H1 (cell line): ENCODE measurements around the gene SLAMF1. TPM values are rescaled to one million over a fixed set of nuclear protein-coding genes. Genes with fewer than 3 reads are reported as not detected.
A peak's percentile ranks its signal among the peaks of the same experiment; 100 is the strongest.

Source experiments
- RAD21 ChIP-seq, 2 experiments: IDR thresholded peaks in 1 of 2; conservative IDR thresholded peaks in 1 of 2; 2 replicates each; pipeline ENCODE4 v1.6.1; 2011; ENCODE audit warnings: low read depth in 2 of 2, low read length in 2 of 2, improper control_type of control experiment in 1 of 2, inconsistent platforms in 1 of 2, mild to moderate bottlenecking in 1 of 2, moderate library complexity in 1 of 2
- SIRT6 ChIP-seq: IDR thresholded peaks from one replicate; pipeline ENCODE4 v1.7.1; 2012; ENCODE audit warnings: low read length, inconsistent platforms
- polyA plus RNA-seq, 7 experiments: library from polyadenylated mRNA; depleted of rRNA in 3 of 7; stranded (reverse) in 5 of 7; unstranded in 2 of 7; fragments of >200 nt in 5 of 7; fragments of 200-250 nt in 2 of 7; gene quantifications; 1 replicate in 5 of 7; 2 replicates in 1 of 7; 4 replicates in 1 of 7; pipeline versions ENCODE4 v1.2.1 to v1.2.3, GENCODE V29; 2011 to 2013; ENCODE audit warnings: missing spikeins in 2 of 7, mixed read lengths in 2 of 7
- total RNA-seq: library from RNA; stranded (reverse); fragmentation: NEBNext Ultra II Directional; extraction: Animal tissue kit (Norgen Biotek cat#: 25700); gene quantifications from 2 replicates; pipeline ENCODE4 v1.2.1, GENCODE V29; 2021

SLAMF1 gene
- total and polyA plus RNA-seq, 2 of the 8 experiments (the other 6 are each of a cell fraction or from before 2014, with no cell fraction given): not detected

DNA sequence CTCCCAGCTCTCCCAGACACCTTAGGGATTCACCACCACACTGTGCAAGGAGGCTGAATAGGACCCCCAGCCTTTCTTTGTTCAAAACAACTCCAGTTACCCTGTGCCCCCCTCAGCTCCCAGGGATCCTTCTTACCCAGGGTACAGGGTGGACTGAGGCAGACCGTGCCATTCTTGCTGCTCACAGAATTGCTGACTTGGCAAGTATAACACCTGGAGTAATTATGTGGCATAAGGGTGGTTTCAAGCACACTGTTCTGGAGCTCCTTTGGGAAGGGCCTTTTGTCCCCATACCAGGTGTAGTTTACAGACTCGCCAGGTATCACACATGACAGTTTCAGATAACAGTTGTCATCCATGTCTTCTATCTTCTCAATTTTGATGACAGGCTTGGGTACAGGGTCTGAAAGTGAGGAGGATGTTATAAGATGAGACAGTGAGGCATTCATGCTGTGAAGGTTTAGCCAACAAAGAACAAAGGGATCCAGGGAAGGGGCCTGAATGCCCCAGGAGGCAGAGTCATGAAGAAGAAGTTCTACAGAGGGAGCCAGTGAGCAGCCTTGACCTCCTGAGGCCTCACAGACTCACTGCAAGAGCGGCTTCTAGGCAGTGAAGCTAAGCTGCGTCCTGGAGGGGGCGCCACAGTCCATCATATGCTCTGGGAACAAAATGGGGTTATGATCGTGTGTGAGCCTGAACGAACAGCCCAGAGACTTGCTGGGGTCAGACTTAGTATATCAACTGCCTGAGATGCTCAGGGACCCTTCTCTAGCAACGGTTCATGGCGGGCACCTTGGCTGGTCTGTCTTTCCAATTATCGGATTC is 34.4 kb upstream of the SLAMF1 start (continued):
- TF ChIP-seq RAD21 (IDR thresholded peaks at IDR 0.05 in 1 of 2, conservative IDR thresholded peaks at IDR 0.05 in 1 of 2; ENCODE audit: low read depth in 2 of 2, low read length in 2 of 2): peak; percentile 98 to 99
- TF ChIP-seq SIRT6: no peak
